Activated naive CD4-positive, alpha-beta T cell treated with anti-CD3 and anti-CD28 coated beads, Interleukin-2, amount 50 U/mL, for 24 hours (primary cell): ENCODE data around the gene ETNK1.
"Not testable (repeated sequence)": the region's sequence is repeated elsewhere in the genome, so short reads cannot be mapped to it uniquely, and the experiment has no call there.

Experiments used
- H3K27ac Mint-ChIP-seq: one replicate; pipeline ENCODE4 v1.8.0; 2021; ENCODE audit warnings: mild to moderate bottlenecking, mixed read lengths
- H3K27me3 Mint-ChIP-seq: one replicate; pipeline ENCODE4 v1.8.0; 2021; ENCODE audit warnings: mixed read lengths
- H3K36me3 Mint-ChIP-seq: one replicate; pipeline ENCODE4 v1.8.0; 2021; ENCODE audit warnings: mixed read lengths
- H3K4me1 Mint-ChIP-seq: one replicate; pipeline ENCODE4 v1.8.0; 2021; ENCODE audit warnings: mixed read lengths
- H3K4me3 Mint-ChIP-seq: one replicate; pipeline ENCODE4 v1.8.0; 2021; ENCODE audit warnings: mild to moderate bottlenecking, mixed read lengths
- H3K9me3 Mint-ChIP-seq: one replicate; pipeline ENCODE4 v1.8.0; 2021; ENCODE audit warnings: mixed read lengths

The ETNK1 gene

DNA sequence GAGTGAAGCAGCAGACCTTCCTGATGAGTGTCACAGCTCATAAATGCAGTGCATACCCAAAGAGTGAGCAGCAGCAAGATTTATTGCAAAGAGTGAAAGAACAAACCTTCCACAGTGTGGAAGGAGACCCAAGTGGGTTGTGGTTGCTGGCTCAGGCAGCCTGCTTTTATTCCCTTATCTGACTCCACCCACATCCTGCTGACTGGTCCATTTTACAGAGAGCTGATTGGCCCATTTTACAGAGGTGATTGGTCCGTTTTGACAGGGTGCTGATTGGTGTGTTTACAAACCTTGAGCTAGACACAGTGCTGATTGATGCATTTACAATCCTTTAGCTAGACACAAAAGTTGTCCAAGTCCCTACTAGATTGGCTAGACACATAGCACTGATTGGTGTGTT is 67.5 kb downstream of the ETNK1 start:
- not testable (repeated sequence) for H3K36me3 Mint-ChIP-seq, H3K27ac Mint-ChIP-seq, H3K4me3 Mint-ChIP-seq, H3K9me3 Mint-ChIP-seq, H3K4me1 Mint-ChIP-seq, H3K27me3 Mint-ChIP-seq

DNA sequence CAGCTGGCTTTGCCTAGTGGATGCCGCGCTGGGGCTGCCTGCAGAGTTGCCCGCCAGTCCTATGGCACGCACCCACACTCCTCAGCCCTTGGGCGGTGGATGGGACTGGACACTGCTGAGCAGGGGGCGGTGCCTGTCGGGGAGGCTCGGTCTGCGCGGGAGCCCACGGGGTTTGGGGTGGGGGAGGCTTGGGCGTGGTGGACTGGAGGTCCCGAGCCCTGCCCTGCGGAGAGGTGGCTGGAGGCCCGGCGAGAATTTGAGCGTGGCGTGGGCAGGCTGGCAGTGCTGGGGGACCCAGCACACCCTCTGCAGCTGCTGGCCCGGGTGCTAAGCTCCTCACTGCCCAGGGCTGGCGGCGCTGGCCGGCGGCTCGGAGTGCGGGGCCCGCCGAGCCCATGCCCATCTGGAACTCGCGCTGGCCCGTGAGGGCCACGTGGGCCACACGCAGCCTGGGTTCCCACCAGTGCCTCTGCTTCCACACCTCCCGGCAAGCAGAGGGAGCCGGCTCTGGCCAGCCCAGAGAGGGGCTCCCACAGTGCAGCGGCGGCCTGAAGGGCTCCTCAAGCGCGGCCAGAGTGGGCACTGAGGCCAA is 68.1 kb downstream of the ETNK1 start:
- no peaks in the 10 kb centered on the region for H3K9me3 Mint-ChIP-seq
- H3K27me3 Mint-ChIP-seq: no peaks in the 10 kb centered on the region
- no peaks in the 10 kb centered on the region for H3K36me3 Mint-ChIP-seq
- no peak overlapping the region for H3K4me3 Mint-ChIP-seq
- H3K4me1 Mint-ChIP-seq: peaks cover 3% of the 10 kb centered on the region
- no peak overlapping the region for H3K27ac Mint-ChIP-seq

DNA sequence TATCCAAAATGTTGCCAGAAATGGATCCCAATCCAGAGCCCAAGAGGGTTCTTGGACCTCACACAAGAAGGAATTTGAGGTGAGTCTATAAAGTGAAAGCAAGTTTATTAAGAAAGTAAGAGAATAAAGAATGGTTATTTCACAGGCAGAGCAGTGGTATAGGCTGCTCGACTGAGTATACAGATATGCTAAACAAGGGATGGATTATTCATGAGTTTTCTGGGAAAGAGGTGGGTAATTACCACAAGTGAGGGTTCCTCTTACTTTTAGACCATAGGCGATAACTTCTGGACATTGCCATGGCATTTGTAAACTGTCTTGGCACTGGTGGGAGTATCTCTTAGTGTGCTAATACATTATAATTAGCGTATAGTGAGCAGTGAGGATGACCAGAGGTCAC is 73.6 kb downstream of the ETNK1 start:
- no peaks in the 10 kb centered on the region for H3K4me1 Mint-ChIP-seq
- H3K36me3 Mint-ChIP-seq: no peaks in the 10 kb centered on the region
- no peak overlapping the region for H3K4me3 Mint-ChIP-seq
- no peaks in the 10 kb centered on the region for H3K27me3 Mint-ChIP-seq
- no peak overlapping the region for H3K27ac Mint-ChIP-seq
- no peaks in the 10 kb centered on the region for H3K9me3 Mint-ChIP-seq

DNA sequence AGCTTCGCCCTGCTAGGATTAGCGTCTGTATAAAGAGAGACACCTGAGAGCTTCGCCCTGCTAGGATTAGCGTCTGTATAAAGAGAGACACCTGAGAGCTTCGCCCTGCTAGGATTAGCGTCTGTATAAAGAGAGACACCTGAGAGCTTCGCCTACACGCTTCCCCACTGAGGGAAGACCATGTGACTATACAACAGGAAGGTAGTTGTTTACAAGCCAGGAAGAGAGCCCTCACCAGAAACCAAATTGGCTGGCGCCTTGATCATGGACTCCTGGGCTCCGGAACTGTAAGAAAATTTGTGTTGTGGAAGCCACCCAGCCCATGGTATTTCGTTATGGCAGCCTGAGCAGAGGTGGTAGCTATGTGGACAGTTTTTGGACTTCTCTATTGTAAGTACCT is 74.7 kb downstream of the ETNK1 start:
- H3K9me3 Mint-ChIP-seq, H3K4me3 Mint-ChIP-seq, H3K27ac Mint-ChIP-seq, H3K36me3 Mint-ChIP-seq, H3K27me3 Mint-ChIP-seq, H3K4me1 Mint-ChIP-seq: not testable (repeated sequence)

DNA sequence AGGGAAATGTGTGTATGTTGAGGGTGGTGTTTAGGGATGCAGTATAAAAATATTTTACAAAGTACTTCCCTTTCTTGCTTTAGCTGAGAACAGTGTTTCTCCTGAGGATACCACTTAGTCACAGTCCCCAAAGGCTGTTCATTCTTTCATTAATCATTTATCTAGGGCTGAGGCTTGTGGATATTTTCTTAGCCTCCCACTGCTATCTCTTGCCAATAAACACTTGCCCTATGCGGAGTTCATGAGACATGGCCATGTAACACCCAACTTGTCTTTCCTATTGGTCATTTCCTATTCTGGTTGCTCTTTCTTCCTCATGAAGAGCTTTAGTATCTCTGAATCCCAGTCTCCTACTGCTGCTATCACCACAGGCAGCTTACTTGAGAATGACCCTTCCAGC is 75.1 kb downstream of the ETNK1 start:
- H3K4me3 Mint-ChIP-seq: no peak overlapping the region
- no peaks in the 10 kb centered on the region for H3K9me3 Mint-ChIP-seq
- H3K36me3 Mint-ChIP-seq: no peaks in the 10 kb centered on the region
- no peaks in the 10 kb centered on the region for H3K27me3 Mint-ChIP-seq
- H3K27ac Mint-ChIP-seq: no peak overlapping the region
- no peaks in the 10 kb centered on the region for H3K4me1 Mint-ChIP-seq

DNA sequence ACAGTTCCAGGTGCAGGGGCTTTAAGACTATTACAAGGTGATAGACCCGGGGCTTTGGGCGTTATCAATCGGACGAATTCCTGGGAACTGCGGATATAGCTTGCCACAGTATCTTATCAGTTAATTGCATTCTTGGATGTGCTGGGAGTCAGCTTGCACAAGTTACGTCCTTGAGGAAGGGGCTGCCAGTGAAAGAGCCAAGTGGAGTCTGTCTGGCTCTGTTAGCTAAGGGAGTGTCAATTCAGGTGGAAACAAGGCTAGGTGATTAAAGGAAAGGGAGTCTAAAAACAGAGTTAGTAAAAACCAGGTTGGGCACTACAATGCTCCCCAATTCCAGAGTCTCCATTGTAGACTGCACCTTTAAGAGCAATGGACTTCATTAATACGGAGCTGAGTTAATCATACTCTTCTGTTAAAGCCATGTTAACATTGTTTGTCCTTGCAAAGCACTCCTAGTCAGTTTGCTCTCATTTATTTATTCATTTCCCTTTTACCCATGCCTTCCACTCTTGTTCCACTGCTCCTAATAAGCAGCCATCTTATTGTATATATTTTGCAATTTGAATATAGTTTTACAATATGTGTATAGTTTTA is 76.3 kb downstream of the ETNK1 start:
- H3K27ac Mint-ChIP-seq, H3K4me3 Mint-ChIP-seq, H3K9me3 Mint-ChIP-seq, H3K27me3 Mint-ChIP-seq, H3K4me1 Mint-ChIP-seq, H3K36me3 Mint-ChIP-seq: not testable (repeated sequence)

DNA sequence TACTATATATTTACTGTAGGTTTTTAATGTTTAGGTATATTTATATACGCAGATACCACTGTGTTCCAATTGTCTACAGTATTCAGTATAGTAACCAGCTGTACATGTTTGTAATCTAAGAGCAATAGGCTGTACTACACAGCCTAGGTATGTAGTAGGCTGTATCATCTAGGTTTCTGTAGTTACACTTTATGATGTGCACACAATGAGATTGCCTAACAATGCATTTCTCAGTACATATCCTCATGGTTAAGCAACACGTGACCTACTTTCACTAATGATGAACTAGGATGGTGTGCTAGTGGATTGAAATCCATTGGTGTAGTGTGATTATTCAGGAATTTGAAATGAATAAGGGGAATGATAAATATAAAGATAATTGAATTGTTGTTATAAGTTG is 77.7 kb downstream of the ETNK1 start:
- no peaks in the 10 kb centered on the region for H3K4me1 Mint-ChIP-seq
- no peaks in the 10 kb centered on the region for H3K36me3 Mint-ChIP-seq
- no peak overlapping the region for H3K4me3 Mint-ChIP-seq
- no peaks in the 10 kb centered on the region for H3K9me3 Mint-ChIP-seq
- H3K27me3 Mint-ChIP-seq: no peaks in the 10 kb centered on the region
- H3K27ac Mint-ChIP-seq: no peak overlapping the region

DNA sequence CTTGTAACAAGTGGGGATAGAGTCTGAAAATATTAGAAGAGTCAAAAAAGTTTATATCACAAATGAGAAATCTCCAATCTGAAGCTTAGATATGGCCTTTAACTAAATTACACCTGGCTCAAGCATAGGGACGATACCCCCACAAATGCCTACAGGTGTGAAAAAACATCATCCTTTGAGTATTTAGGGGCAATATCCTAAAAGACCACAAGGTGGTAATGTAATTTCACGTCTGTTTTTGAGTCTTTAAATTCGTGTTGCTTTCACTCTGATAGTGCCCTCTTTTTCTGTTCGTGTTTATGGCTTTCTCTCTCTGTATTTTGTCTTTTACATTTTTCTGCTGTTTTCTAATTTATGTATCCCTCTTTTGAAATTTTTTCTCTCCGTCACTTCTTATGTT is 84.3 kb downstream of the ETNK1 start:
- Mint-ChIP-seq H3K27ac (no peak overlapping the region), H3K36me3 (no peaks in the 10 kb centered on the region), H3K27me3 (no peaks in the 10 kb centered on the region), H3K9me3 (no peaks in the 10 kb centered on the region), H3K4me3 (no peak overlapping the region), H3K4me1 (peaks cover 8% of the 10 kb centered on the region)

DNA sequence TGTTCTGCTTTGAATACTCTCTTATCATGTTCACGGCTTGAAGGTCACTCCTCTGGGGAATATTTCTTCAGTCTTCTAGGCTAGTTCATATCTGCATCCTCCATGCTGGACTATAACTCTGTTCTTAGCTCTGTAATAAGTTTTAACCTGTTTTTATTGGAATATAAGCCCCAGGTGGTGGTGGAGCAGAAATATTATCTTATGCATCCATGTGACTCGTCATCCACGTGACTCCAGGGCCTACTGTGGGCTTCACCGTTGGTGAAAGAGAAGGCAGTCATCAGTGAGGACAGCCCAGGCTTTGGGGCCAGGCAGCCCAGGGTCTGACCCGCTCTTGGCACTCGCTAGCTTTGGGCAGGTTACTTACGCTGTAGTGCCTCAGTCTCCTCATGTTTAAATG is 87.1 kb downstream of the ETNK1 start:
- H3K4me1 Mint-ChIP-seq: peaks cover 8% of the 10 kb centered on the region
- no peak overlapping the region for H3K4me3 Mint-ChIP-seq

DNA sequence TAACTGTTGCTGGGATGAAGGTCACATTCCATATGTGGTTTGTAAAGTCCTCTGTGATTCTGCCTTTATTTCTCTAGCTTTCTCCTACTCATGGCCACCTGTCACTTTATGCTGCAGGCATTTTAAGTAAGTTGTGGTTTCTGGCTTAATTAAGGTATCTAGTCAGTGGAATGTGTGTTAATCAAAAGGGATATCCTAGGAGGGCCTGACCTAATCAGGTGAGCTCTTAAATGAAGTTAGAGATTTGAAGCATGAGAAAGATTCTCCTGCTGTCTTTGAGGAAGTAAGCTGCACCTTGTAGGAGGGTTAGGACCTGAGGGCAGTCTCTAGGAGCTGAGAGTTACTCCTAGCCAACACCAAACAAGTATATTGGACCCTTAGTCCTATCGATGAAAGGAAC is 90.3 kb downstream of the ETNK1 start:
- no peaks in the 10 kb centered on the region for H3K36me3 Mint-ChIP-seq
- no peaks in the 10 kb centered on the region for H3K27me3 Mint-ChIP-seq
- H3K27ac Mint-ChIP-seq: no peak overlapping the region
- peaks cover 3% of the 10 kb centered on the region for H3K4me1 Mint-ChIP-seq
- no peaks in the 10 kb centered on the region for H3K9me3 Mint-ChIP-seq
- no peak overlapping the region for H3K4me3 Mint-ChIP-seq

More for the DNA sequence above, 87.1 kb downstream of the ETNK1 start:
- Mint-ChIP-seq H3K9me3 (no peaks in the 10 kb centered on the region), H3K27ac (no peak overlapping the region), H3K36me3 (no peaks in the 10 kb centered on the region), H3K27me3 (no peaks in the 10 kb centered on the region)

DNA sequence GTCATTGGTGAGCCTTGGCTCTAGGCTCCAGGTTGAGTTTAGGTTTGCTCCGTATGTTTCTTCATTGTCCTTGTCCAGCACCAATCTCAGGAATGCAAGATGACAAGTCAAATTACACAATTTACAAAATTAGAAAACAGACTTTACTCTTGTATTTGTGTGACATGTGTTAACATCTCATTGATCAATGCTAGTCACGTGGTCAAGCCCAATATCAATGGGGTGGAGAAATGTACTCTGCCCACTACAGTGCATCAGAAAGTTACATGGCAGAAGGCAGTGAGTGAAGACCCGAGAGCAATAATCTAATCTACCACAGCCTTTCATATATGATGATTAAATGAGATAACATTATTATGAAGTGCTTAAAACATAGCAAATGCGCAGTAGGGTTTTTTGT is 94.8 kb downstream of the ETNK1 start:
- no peaks in the 10 kb centered on the region for H3K9me3 Mint-ChIP-seq
- no peak overlapping the region for H3K4me3 Mint-ChIP-seq
- no peak overlapping the region for H3K27ac Mint-ChIP-seq
- H3K36me3 Mint-ChIP-seq: no peaks in the 10 kb centered on the region
- no peaks in the 10 kb centered on the region for H3K4me1 Mint-ChIP-seq
- H3K27me3 Mint-ChIP-seq: peaks cover 3% of the 10 kb centered on the region

DNA sequence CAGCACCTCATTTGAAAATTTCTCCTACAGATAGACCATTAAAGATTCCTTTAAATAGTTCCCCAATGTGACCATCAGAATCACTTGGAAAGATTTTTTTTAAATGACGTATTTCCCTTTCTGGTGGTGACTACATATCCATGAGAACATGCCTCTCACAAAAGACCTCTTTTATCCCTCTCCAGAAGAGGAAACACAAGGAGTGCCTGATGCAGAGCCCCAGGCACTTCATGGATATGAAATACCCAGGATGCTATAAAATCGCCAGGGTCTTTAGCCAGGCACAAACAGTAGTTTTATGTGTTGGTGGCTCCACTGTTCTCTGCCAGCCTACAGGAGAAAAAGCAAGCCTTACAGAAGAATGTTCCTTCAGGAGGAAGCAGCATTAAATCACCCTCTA is 97.1 kb downstream of the ETNK1 start:
- H3K4me3 Mint-ChIP-seq: no peak overlapping the region
- H3K9me3 Mint-ChIP-seq: no peaks in the 10 kb centered on the region
- H3K27ac Mint-ChIP-seq: no peak overlapping the region
- H3K36me3 Mint-ChIP-seq: no peaks in the 10 kb centered on the region
- no peaks in the 10 kb centered on the region for H3K4me1 Mint-ChIP-seq
- peaks cover 5% of the 10 kb centered on the region for H3K27me3 Mint-ChIP-seq

DNA sequence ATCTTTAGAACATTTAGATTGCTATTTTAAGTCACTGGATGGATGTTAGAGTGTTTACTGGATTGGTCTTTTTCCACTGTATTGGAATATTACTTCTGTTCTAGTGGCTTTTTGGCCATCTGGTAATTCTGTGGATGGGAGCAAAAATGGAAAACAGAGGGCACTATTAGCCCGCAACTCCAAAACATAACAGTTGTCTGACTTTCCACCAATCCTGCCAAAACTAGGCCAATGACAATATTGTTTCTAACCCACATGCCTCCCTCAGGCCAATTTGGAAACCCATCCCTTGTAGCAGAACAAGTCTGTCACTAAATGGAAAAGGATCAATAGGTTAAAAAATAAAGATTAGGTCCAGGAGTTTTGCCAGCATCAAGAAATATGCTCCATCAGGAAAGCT is 97.8 kb downstream of the ETNK1 start:
- Mint-ChIP-seq H3K4me1 (no peaks in the 10 kb centered on the region), H3K27ac (no peak overlapping the region), H3K4me3 (no peak overlapping the region), H3K9me3 (no peaks in the 10 kb centered on the region), H3K27me3 (peaks cover 5% of the 10 kb centered on the region), H3K36me3 (no peaks in the 10 kb centered on the region)

DNA sequence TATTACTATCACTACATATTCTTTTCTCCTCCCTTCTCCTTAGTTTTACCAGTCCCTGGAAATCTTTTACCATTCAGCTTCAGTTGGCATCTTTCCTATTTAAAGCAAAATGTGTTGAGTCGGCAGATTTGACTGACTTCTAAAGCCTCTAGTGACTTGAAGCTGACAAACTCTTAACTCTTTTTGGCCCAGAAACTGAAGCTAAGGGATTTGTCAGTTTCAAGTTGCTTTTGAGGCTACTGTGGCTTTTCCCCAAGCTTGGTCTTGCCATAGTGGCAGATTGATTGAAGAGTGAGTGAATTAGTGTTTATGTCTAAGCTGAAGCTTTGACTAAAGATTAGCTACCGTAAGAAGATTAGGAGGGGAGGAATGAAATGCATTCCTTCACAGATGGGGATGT is 104.0 kb downstream of the ETNK1 start:
- Mint-ChIP-seq H3K27me3 (peaks cover 7% of the 10 kb centered on the region), H3K4me3 (no peak overlapping the region), H3K36me3 (no peaks in the 10 kb centered on the region), H3K4me1 (no peaks in the 10 kb centered on the region), H3K9me3 (no peaks in the 10 kb centered on the region), H3K27ac (no peak overlapping the region)

DNA sequence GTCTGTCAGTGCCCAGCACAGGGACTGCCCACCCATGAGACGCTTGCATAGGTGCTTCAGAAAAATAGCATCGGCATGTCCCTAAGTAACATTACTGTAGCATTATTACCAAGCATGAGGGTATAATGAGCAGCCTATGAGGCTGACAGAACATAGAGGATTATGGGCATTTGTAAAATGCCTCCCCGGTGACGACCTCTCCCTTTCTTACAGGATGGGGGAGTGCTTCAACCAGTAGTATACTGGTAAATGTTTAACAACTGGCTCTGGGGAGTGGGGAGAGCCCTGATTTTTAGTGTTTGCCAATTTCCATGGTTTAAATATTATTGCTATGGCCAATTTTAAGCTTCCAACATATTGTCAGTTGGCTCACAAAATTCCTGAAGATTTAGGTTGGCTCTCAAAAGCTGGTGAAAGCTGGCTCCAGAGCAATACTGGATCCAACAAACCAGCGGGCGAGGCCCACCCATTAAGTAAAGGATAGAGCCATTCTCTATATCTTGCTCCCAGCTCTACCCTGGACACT is 104.5 kb downstream of the ETNK1 start:
- Mint-ChIP-seq H3K36me3 (no peaks in the 10 kb centered on the region), H3K9me3 (no peaks in the 10 kb centered on the region), H3K27me3 (peaks cover 5% of the 10 kb centered on the region), H3K4me3 (no peak overlapping the region), H3K4me1 (no peaks in the 10 kb centered on the region), H3K27ac (no peak overlapping the region)

DNA sequence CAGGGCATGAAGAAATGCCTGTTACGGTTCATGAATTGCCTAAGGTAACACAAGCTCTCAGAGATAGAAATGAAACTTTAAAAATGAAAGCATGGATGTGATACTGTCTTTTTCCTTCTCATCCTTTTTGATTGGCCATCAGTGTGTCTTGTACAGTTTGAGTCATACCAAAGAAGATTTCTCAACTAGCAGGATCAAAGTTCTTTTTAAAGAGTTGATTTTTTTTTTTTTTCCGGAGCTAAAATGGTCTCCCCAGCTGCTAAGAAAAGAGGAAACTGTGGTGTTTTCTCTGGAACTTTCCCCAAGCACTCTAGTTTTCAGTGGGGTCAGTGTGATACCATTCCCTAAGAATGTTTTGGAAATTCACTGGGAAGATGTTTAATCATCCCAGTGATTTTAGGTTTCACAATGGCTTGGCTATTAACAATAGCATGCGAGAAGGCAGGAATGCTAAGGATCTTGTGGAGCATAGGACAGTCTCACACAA is 105.0 kb downstream of the ETNK1 start:
- Mint-ChIP-seq H3K4me1 (no peaks in the 10 kb centered on the region), H3K27ac (no peak overlapping the region), H3K36me3 (no peaks in the 10 kb centered on the region), H3K4me3 (no peak overlapping the region), H3K9me3 (no peaks in the 10 kb centered on the region), H3K27me3 (peaks cover 5% of the 10 kb centered on the region)

DNA sequence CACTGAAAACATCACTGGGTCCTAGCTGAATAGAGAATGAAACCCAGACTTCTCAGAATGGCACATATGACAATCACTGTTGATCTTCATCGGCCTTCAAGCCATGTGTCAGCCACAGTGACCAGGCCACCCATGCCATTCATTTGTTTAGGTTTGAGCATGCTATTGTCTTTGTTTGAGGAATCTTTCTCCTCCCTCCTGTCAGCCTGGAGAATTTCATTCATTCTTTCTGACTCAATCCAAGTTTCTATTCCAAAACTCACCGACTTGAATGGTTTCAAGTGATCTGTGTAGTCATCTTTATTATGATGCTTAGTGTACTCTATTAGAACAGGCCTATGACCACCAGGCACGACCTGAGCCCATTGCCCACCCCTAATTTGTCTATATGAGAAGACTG is 106.3 kb downstream of the ETNK1 start:
- Mint-ChIP-seq H3K27me3 (peaks cover 4% of the 10 kb centered on the region), H3K36me3 (no peaks in the 10 kb centered on the region), H3K27ac (no peak overlapping the region), H3K4me1 (no peaks in the 10 kb centered on the region), H3K4me3 (no peak overlapping the region), H3K9me3 (peaks cover 4% of the 10 kb centered on the region)
